Astrocyte (in vitro differentiated cells and primary cell): ENCODE results near the gene RASL12. TPM values are rescaled to one million over a fixed set of nuclear protein-coding genes. Genes with fewer than 3 reads are reported as not detected.

Experiments
- DNase-seq: peaks from one replicate; pipeline ENCODE4 v3.0.0-alpha.2; 2010; ENCODE audit warnings: low read depth
- FAIRE-seq: peaks from 2 replicates; lab custom pipeline; 2011; peaks lifted over from hg19 to GRCh38; lab: Jason Lieb, UNC
- H2AFZ ChIP-seq: 2 replicates; pipeline ENCODE4 v1.6.0; 2012; ENCODE audit warnings: low read depth, low read length, inconsistent platforms
- H3K27ac ChIP-seq: 2 replicates; pipeline ENCODE4 v1.5.1; 2011; ENCODE audit warnings: low read depth, low read length, inconsistent platforms
- H3K27me3 ChIP-seq: 2 replicates; pipeline ENCODE4 v1.6.0; 2011; ENCODE audit warnings: low read length, inconsistent platforms; ENCODE audit not compliant: insufficient read depth
- H3K36me3 ChIP-seq: 2 replicates; pipeline ENCODE4 v1.5.1; 2011; ENCODE audit warnings: low read length, inconsistent platforms; ENCODE audit not compliant: insufficient read depth
- H3K4me1 ChIP-seq: 2 replicates; pipeline ENCODE4 v1.5.1; 2011; ENCODE audit warnings: low read length, inconsistent platforms; ENCODE audit not compliant: insufficient read depth
- H3K4me2 ChIP-seq: 2 replicates; pipeline ENCODE4 v1.6.0; 2012; ENCODE audit warnings: low read length, inconsistent platforms
- H3K4me3 ChIP-seq: 2 replicates; pipeline ENCODE4 v1.5.1; 2011; ENCODE audit warnings: low read depth, mild to moderate bottlenecking, low read length, inconsistent platforms; ENCODE audit not compliant: insufficient read depth
- H3K79me2 ChIP-seq: 2 replicates; pipeline ENCODE4 v1.6.0; 2012; ENCODE audit warnings: mild to moderate bottlenecking, low read length, inconsistent platforms; ENCODE audit not compliant: insufficient read depth
- H3K9ac ChIP-seq: 2 replicates; pipeline ENCODE4 v1.6.0; 2012; ENCODE audit warnings: mild to moderate bottlenecking, low read length, inconsistent platforms
- H3K9me3 ChIP-seq: 2 replicates; pipeline ENCODE4 v1.5.1; 2012; ENCODE audit warnings: low read depth, mild to moderate bottlenecking, low read length, inconsistent platforms; ENCODE audit not compliant: insufficient read depth
- H4K20me1 ChIP-seq: 2 replicates; pipeline ENCODE4 v1.6.0; 2012; ENCODE audit warnings: low read length, inconsistent platforms; ENCODE audit not compliant: insufficient read depth
- H3K27ac Mint-ChIP-seq: one replicate; pipeline ENCODE4 v1.8.0; 2021; ENCODE audit warnings: mild to moderate bottlenecking, mixed read lengths; ENCODE audit not compliant: unreplicated experiment
- H3K27me3 Mint-ChIP-seq: one replicate; pipeline ENCODE4 v1.8.0; 2021; ENCODE audit warnings: low read depth, mixed read lengths; ENCODE audit not compliant: unreplicated experiment
- H3K36me3 Mint-ChIP-seq: one replicate; pipeline ENCODE4 v1.8.0; 2021; ENCODE audit warnings: low read depth, mixed read lengths; ENCODE audit not compliant: unreplicated experiment
- H3K4me1 Mint-ChIP-seq: one replicate; pipeline ENCODE4 v1.8.0; 2021; ENCODE audit warnings: low read depth, mixed read lengths; ENCODE audit not compliant: unreplicated experiment
- H3K4me3 Mint-ChIP-seq: one replicate; pipeline ENCODE4 v1.8.0; 2021; ENCODE audit warnings: mild to moderate bottlenecking, moderate library complexity, mixed read lengths; ENCODE audit not compliant: unreplicated experiment
- H3K9me3 Mint-ChIP-seq: one replicate; pipeline ENCODE4 v1.8.0; 2021; ENCODE audit warnings: mild to moderate bottlenecking, mixed read lengths; ENCODE audit not compliant: unreplicated experiment
- EZH2 ChIP-seq: IDR thresholded peaks from 2 replicates; pipeline ENCODE4 v1.6.1; 2012; ENCODE audit warnings: mild to moderate bottlenecking, low read length, inconsistent platforms; ENCODE audit not compliant: insufficient read depth
- total RNA-seq: library from RNA; stranded (reverse); gene quantifications from 2 replicates; pipeline ENCODE4 v1.2.1, GENCODE V29; 2021
- TF ChIP-seq, protein P1 (sequence below): IDR thresholded peaks from 2 replicates; pipeline ENCODE4 v1.5.1; 2011; ENCODE audit warnings: low read depth, mild to moderate bottlenecking, inconsistent platforms, low read length, moderate library complexity; ENCODE audit not compliant: insufficient read depth

The RASL12 gene
- total RNA-seq, 1 donor from 2014 or later: 0.32 TPM

DNA sequence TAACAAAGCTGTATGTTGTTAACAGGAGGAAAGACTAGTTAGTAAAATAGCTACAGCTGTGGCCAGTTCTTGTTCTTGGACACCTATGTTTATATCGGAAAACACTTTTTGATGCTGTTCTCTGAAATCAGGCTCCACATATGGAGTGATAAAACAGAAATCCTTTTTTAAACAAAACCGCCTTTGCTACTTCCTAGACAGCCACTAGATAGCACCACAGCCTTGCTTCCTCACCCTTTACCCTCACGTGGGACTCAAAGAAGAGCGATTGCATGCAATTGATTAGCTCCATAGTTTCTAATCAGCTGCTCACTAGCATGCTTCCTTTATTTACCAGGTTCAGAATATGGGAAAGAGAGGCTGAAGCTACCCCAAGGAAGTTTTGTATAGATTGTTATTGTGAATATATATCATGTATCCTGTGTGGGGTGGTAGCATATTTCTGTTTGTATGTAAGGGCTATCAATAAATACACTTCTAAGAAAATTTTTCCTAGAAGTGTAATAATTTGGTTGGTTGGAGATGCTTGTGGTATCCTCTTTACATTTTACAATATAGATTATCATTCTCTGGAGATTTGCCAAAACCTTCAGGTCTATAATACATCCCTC lies 34.0 kb downstream of the RASL12 start:
- DNase-seq (peak; percentile 22), FAIRE-seq (no peak)
- peaks cover 6% of the 10 kb centered on the region for H3K79me2 ChIP-seq
- peaks cover 5% of the 10 kb centered on the region for H3K4me1 ChIP-seq
- H3K36me3 ChIP-seq: no peaks in the 10 kb centered on the region
- H3K4me2 ChIP-seq: peak overlapping the region; percentile 9
- H3K4me3 Mint-ChIP-seq: no peak overlapping the region
- H3K36me3 Mint-ChIP-seq: no peaks in the 10 kb centered on the region
- TF ChIP-seq, protein P1, sequence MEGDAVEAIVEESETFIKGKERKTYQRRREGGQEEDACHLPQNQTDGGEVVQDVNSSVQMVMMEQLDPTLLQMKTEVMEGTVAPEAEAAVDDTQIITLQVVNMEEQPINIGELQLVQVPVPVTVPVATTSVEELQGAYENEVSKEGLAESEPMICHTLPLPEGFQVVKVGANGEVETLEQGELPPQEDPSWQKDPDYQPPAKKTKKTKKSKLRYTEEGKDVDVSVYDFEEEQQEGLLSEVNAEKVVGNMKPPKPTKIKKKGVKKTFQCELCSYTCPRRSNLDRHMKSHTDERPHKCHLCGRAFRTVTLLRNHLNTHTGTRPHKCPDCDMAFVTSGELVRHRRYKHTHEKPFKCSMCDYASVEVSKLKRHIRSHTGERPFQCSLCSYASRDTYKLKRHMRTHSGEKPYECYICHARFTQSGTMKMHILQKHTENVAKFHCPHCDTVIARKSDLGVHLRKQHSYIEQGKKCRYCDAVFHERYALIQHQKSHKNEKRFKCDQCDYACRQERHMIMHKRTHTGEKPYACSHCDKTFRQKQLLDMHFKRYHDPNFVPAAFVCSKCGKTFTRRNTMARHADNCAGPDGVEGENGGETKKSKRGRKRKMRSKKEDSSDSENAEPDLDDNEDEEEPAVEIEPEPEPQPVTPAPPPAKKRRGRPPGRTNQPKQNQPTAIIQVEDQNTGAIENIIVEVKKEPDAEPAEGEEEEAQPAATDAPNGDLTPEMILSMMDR: peak; percentile 55
- TF ChIP-seq EZH2: no peak
- H3K27ac Mint-ChIP-seq: no peak overlapping the region
- H3K4me1 Mint-ChIP-seq: no peaks in the 10 kb centered on the region
- no peak overlapping the region for H3K27ac ChIP-seq
- H3K9me3 ChIP-seq: no peaks in the 10 kb centered on the region
- H3K4me3 ChIP-seq: no peak overlapping the region
- peak overlapping the region; percentile 5 for H2AFZ ChIP-seq
- H4K20me1 ChIP-seq: no peaks in the 10 kb centered on the region
- H3K9ac ChIP-seq: no peak overlapping the region
- H3K27me3 Mint-ChIP-seq: peaks cover 10% of the 10 kb centered on the region
- peaks cover 3% of the 10 kb centered on the region for H3K27me3 ChIP-seq
- H3K9me3 Mint-ChIP-seq: no peaks in the 10 kb centered on the region

DNA sequence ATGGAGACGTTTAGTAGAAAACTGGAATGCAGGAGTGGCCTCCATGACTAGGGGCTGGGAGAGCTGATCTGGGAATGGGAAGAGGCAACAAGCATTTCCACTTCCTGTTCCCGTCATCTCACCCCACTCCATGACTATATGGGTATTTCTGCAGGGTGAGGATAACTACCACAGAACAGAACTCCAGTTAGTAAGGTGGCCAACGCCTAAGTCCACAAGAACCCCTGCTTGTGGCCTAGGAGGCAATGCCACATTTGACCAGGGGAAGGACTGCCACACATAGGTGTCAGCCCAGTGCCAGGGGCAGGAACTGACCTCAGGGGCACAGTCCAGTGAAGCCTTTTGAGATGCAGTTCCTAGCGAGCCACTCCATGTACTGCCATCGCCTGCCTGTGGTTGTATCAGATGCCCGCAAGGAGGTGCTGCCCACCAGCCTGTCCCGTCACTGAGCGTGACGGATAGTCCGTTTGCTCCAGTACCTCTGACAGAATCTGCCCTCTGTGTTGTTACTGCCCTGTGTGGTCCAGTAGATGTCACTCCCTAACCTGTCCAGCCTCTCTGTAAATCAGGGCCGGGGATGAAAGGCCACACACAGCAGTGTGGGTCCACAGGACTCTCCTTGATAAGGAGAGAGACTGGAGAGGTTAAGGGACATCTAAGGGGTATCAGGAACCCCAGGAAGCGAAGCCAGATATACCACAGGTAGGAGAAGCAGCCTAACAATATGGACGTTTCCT lies 34.8 kb downstream of the RASL12 start:
- TF ChIP-seq, protein P1: peak; percentile 70
- no peak for TF ChIP-seq EZH2
- H3K9ac ChIP-seq: no peak overlapping the region
- Mint-ChIP-seq H3K27ac (no peak overlapping the region), H3K4me3 (peak overlapping the region; percentile 15), H3K4me1 (peaks cover 5% of the 10 kb centered on the region), H3K36me3 (no peaks in the 10 kb centered on the region), H3K9me3 (no peaks in the 10 kb centered on the region), H3K27me3 (peaks cover 10% of the 10 kb centered on the region)
- no peaks in the 10 kb centered on the region for H3K36me3 ChIP-seq
- peak overlapping the region; percentile 9 for H3K4me2 ChIP-seq
- peaks cover 3% of the 10 kb centered on the region for H3K27me3 ChIP-seq
- peaks cover 14% of the 10 kb centered on the region for H3K79me2 ChIP-seq
- peak overlapping the region; percentile 54 for H2AFZ ChIP-seq
- H3K4me1 ChIP-seq: peaks cover 5% of the 10 kb centered on the region
- H3K9me3 ChIP-seq: no peaks in the 10 kb centered on the region
- H3K4me3 ChIP-seq: no peak overlapping the region
- DNase-seq: peak; percentile 39
- no peak overlapping the region for H3K27ac ChIP-seq
- H4K20me1 ChIP-seq: peaks cover 6% of the 10 kb centered on the region
- no peak for FAIRE-seq

DNA sequence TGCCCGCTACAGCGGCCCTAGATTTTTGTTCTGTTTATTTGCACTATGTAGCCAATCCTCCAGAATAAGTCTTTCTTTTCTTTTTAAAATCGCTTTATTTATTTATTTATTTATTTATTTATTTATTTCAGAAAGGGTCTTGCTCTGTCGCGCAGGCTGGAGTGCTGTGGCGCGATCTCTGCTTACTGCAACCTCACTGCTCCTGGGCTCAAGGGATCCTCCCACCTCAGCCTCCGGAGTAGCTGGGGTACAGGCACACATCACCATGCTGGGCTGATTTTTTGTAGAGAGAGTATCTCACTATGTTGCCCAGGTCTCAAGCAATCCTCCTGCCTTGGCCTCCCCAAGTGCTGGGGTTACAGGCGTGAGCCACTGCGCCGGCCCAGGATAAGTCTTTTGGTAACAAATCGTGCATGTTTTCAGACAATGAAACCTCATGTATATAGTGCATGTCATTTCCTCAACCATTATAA lies 38.0 kb downstream of the RASL12 start:
- TF ChIP-seq, protein P1: no peak
- TF ChIP-seq EZH2: no peak
- Histone ChIP-seq H3K4me1 (peaks cover 5% of the 10 kb centered on the region), H3K79me2 (peaks cover 20% of the 10 kb centered on the region), H3K4me3 (peak overlapping the region; percentile 88), H3K9me3 (no peaks in the 10 kb centered on the region), H3K9ac (no peak overlapping the region), H4K20me1 (peaks cover 8% of the 10 kb centered on the region), H2AFZ (no peak overlapping the region), H3K36me3 (peaks cover 12% of the 10 kb centered on the region), H3K27ac (no peak overlapping the region), H3K4me2 (peak overlapping the region; percentile 96), H3K27me3 (peaks cover 3% of the 10 kb centered on the region)
- Mint-ChIP-seq H3K27ac (no peak overlapping the region), H3K4me3 (peak overlapping the region; percentile 79), H3K36me3 (no peaks in the 10 kb centered on the region), H3K4me1 (peaks cover 7% of the 10 kb centered on the region), H3K9me3 (no peaks in the 10 kb centered on the region), H3K27me3 (peaks cover 5% of the 10 kb centered on the region)
- no peak for DNase-seq
- no peak for FAIRE-seq
